PFSK-1 (cell line): ENCODE results near the gene TMEM219.

Experiments used
- FOXP2 ChIP-seq: optimal IDR thresholded peaks from 2 replicates; pipeline ENCODE3; 2011; ENCODE audit warnings: borderline replicate concordance, control low read depth, inconsistent platforms; ENCODE audit not compliant: insufficient read depth; ENCODE audit errors: extremely low read length, extremely low read depth
- POLR2AphosphoS5 ChIP-seq: IDR thresholded peaks from 2 replicates; pipeline ENCODE4 v1.6.1; 2012; ENCODE audit warnings: low read depth, mild to moderate bottlenecking, control low read depth, low read length, moderate library complexity
- REST ChIP-seq, 2 experiments: IDR thresholded peaks; 2 replicates each; pipeline versions ENCODE4 v1.6.1 to v1.8.0; 2011 to 2012; ENCODE audit warnings: low read depth in 2 of 2, low read length in 2 of 2, control low read depth in 1 of 2, inconsistent platforms in 1 of 2, mild to moderate bottlenecking in 1 of 2, moderate library complexity in 1 of 2; ENCODE audit not compliant: insufficient read depth in 1 of 2
- SIN3A ChIP-seq: IDR thresholded peaks from 2 replicates; pipeline ENCODE4 v1.6.1; 2012; ENCODE audit warnings: mild to moderate bottlenecking, low read length, moderate library complexity, borderline replicate concordance; ENCODE audit not compliant: insufficient read depth
- TAF1 ChIP-seq: IDR thresholded peaks from 2 replicates; pipeline ENCODE4 v1.6.1; 2012; ENCODE audit warnings: low read length, control low read depth, borderline replicate concordance; ENCODE audit not compliant: insufficient read depth

TMEM219 gene

GRCh38 chr16:29989111-29989858 lies 27.4 kb downstream of the TMEM219 start:
- no peak for TF ChIP-seq FOXP2
- no peak for TF ChIP-seq POLR2AphosphoS5
- no peak for TF ChIP-seq REST (IDR thresholded peaks at IDR 0.05; ENCODE audit: insufficient read depth in 1 of 2, low read depth in 2 of 2, low read length in 2 of 2)
- no peak for TF ChIP-seq SIN3A
- TF ChIP-seq TAF1: no peak

GRCh38 chr16:29990034-29990433 lies 28.2 kb downstream of the TMEM219 start:
- TF ChIP-seq REST (IDR thresholded peaks at IDR 0.05; ENCODE audit: insufficient read depth in 1 of 2, low read depth in 2 of 2, low read length in 2 of 2) (no peak), TAF1 (no peak), FOXP2 (no peak), SIN3A (no peak), POLR2AphosphoS5 (no peak)

- TF ChIP-seq POLR2AphosphoS5: no peak
- TF ChIP-seq SIN3A: no peak
- no peak for TF ChIP-seq FOXP2
- TF ChIP-seq TAF1: no peak
- no peak for TF ChIP-seq REST (IDR thresholded peaks at IDR 0.05; ENCODE audit: insufficient read depth in 1 of 2, low read depth in 2 of 2, low read length in 2 of 2)
Observed at GRCh38 chr16:29990883-29991570, 29.1 kb downstream of the TMEM219 start.

- TF ChIP-seq POLR2AphosphoS5 (no peak), REST (IDR thresholded peaks at IDR 0.05; ENCODE audit: insufficient read depth in 1 of 2, low read depth in 2 of 2, low read length in 2 of 2) (no peak), SIN3A (no peak), FOXP2 (no peak), TAF1 (no peak)
Observed at GRCh38 chr16:29991571-29991904, 29.7 kb downstream of the TMEM219 start.
